HG03469 (cell line): ENCODE results near the gene LPCAT1.
"Not testable (repeated sequence)": the region's sequence is repeated elsewhere in the genome, so short reads cannot be mapped to it uniquely, and the experiment has no call there.

ENCODE experiments used
- ATAC-seq: cut with Tn5 transposase; IDR thresholded peaks from one replicate; pipeline ENCODE4 v1.9.1; 2021; ENCODE audit warnings: mild to moderate bottlenecking, moderate library complexity, moderate number of reproducible peaks; ENCODE audit not compliant: unreplicated experiment

Gene LPCAT1

GRCh38 chr5:1481266-1481958 lies 42.3 kb downstream of the LPCAT1 start:
- ATAC-seq: no peak

GRCh38 chr5:1480806-1481205 lies 43.0 kb downstream of the LPCAT1 start:
- no peak for ATAC-seq

GRCh38 chr5:1480217-1480616 lies 43.5 kb downstream of the LPCAT1 start:
- no peak for ATAC-seq

DNA sequence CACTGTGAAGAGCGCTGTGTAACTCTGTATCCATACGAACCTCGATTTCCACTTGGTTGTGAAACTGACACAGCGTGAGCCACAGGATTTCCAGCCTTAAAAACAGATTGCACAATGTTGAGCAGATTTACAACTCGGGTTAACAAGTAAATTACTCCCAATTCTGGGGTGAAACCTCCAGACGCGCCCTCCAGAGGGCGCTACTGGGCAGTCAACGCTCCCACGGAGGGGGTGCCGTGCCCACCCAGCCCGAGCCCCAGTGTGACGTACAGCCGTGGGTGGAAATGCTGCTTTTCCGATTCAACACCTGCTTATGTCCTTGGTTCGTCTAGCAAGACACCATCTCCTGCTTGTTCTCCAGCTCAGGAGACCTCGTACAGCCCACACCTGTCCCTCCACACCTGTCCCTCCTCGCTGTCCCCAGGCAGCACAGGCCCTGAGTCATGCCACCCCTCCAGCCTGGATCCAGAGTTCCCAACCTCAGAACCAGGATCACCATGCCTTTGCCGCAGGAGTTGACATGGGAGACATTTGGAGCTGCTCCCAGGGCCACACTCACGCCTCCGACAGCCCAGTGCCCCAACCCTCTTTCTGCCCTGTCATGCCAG lies 44.1 kb downstream of the LPCAT1 start:
- no peak for ATAC-seq

DNA sequence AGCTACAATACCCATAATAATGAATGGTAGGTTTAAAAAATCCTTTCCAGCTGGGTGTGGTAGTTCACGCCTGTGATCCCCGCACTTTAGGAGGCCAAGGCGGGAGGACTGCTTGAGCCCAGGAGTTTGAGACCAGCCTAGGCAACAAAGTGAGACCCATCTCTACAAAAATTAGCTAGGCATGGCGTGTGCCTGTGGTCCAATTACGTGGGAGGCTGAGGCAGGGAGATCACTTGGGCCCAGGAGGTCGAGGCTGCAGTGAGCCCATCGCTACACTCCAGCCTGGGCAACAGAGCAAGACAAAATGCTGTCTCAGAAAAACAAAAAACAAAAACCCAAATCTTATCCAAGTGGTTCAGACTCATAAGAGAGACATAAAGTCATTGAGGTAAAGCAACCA lies 44.7 kb downstream of the LPCAT1 start:
- ATAC-seq: no peak

DNA sequence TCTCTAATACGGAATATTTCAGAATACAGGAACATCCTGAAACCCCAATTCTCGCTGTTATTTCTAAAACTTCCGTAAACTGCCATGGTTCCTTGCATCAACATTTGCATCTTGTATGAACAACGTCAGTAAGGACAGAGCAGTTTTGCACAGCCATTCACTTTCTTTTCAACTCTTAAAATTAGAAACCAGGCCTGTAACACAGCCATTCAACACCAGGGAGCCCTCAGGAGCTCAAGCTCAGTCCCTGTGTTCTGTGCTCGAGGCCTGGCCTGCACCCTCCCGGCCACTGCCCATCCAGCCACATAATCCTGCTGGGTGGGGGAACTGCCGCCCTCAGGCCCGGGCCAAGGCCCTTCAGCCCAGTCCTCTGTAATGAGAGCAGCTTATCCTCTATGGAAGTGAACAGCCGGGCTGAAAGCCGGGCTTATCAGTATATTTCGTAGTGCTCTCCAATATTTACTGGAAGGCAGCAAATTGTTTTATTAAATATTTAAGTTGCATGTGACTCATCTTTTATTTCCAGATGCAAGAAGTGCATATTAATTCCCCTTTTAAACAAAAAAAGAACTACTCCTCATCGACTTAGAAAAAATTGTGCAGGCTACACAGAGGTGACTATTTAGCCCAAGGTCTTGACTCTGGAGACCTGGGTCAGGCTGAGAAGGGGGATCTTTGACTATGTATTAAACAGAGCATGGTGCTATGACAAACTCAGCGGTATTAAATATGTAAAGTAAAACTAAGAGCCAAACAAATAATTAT lies 45.3 kb downstream of the LPCAT1 start:
- no peak for ATAC-seq

DNA sequence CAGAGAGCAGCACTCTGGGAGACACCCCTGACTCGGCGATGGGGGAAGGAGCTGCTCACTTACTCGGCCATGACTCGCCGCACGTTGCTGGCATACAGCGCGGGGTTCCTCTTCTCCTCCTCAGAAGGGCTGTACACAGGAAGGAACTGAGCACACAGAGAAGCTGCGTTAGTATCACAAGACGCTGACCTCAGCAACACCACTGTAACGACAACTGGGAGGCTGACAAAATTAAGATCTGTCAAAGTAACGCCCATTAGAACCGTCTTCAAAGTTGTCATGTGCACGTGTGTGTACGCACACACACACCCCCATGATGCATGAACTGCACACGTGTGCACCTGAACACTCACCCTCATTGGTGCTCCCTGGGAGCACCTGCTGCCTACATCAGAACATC lies 46.4 kb downstream of the LPCAT1 start:
- no peak for ATAC-seq

GRCh38 chr5:1476967-1477310 lies 46.8 kb downstream of the LPCAT1 start:
- ATAC-seq: no peak

GRCh38 chr5:1476181-1476966 lies 47.4 kb downstream of the LPCAT1 start:
- ATAC-seq: no peak

- ATAC-seq: not testable (repeated sequence)
Observed at GRCh38 chr5:1475544-1475900, 48.2 kb downstream of the LPCAT1 start.

- no peak for ATAC-seq
Observed at GRCh38 chr5:1474866-1475543, 48.8 kb downstream of the LPCAT1 start.

DNA sequence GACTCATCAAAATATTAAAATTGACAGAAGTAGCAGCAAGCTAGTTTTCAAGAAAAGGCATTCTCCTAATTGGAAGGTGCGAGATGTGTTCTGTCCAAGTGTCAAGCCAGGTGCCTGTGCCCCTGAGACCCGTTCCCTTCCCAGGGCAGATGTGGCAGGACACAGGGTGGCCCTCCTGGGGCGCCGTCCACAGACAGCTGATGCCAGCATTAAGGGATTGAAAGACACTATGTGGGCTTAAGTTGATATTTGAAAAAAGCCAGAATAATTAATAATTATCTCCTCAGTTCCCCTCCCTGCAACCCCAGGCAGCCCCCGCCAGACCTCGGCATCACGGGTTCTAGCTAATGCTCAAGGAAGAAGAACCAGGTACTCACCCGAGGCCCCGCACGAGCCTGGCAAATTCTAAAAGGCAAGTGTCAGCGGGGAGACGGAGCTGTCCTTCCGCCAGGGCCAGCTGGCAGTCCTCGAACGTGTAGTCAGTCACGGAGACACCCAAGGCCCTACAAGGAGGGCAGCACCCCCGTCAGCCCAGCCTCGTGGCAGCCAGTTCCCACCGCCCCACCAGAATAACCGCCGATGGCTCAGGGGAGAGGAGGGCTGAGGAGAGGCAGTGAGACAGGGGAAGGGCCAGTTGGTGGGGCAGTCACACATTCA lies 49.4 kb downstream of the LPCAT1 start:
- no peak for ATAC-seq

- no peak for ATAC-seq
Observed at GRCh38 chr5:1473746-1474145, 50.0 kb downstream of the LPCAT1 start.

DNA sequence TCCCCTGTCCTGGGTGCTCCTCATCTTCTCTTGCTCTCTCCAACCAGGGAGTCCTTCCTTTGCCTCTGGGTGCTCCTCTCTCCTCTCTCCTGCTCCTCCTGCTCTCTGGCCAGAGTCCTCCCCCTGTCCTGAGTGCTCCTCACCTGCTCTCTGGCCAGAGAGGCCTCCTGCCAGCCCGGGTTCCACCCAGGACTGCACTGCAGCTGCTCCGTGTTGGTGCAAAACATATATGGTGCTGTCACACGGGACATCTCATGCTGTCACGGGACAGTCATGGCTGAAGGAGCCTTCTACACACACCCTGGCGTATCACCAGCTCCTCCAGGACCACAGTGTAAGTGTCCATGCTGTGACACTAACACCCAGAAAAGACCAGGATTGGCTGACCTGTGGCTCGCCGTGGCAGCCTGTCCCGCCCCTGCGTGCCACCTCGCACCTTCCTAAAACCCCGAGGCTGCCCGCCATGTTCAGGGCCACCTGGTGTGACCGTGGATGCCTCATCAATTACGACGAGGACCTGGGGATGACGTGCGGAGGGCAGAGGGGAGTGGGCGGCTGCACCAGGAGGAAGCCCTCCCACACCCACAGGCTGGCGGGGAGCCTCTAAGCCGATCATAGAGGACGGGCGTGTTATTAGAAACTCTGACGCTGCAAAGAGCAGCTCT lies 50.7 kb downstream of the LPCAT1 start:
- no peak for ATAC-seq

DNA sequence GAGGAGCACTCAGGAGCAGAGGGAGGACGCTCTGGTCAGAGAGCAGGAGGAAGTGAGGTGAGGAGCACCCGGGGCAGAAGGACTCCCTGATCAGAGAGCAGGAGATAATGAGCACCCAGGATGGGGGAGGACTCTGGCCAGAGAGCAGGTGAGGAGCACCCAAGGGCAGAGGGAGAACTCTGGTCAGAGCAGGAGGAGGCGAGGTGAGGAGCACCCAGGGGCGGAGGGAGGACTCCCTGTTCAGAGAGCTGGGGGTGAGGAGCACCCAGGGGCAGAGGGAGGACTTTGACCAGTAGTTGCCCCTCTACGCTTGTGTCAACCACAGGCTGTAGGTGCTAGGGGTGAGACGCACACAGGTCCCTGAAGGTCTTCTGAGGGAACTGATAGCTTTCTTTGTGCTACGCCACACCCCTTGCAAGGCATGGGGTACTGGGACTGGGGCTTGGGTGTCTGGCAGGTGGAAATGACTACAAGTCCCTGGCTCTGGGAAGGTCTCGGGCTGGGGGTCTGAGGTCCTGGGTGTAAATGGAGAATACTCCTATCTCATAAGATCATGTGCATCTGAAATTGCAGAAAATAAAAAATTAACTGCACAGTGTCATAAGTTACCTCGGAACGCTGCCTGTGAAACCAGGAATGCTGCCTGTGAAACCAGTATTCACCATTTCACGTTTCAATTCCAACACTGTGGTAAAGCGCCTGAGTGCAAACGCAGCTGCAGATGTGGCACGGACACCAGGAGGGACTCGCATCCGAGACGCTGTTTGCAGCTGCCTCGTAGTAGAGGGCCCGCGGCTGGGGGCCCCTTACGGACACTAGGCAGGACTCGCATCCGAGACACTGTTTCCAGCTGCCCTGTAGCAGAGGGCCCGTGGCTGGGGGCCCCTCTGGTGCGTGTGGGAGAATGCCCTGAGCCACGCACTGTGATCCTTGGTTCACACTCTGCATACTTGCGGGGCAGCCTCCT lies 51.5 kb downstream of the LPCAT1 start:
- no peak for ATAC-seq

DNA sequence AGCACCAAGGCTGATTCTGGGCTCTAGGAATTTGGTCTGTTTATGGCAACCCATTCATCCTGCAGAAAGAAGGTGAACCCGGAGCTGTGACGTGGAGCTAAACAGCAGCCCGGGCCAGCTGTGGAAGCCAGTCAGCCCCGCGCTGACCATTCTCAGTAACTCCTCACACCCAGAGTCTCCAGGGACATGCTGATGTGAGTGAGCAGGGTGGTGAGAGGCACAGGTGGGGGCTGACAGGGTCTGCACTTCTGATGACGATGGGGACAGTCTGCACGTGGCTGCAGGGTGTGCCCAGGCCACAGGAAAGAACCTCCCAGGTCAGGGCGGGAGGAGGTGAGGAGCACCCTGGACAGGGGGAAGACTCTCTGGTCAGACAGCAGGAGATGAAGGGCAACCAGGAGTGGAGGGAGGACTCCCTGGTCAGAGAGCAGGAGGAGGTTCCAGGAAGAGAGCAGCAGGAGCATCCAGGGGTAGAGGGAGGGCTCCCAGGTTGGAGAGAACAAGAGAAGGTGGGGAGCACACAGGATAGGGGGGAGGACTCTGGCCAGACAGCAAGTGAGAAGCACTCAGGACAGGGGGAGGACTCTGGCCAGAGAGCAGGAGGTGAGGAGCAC lies 52.4 kb downstream of the LPCAT1 start:
- no peak for ATAC-seq

DNA sequence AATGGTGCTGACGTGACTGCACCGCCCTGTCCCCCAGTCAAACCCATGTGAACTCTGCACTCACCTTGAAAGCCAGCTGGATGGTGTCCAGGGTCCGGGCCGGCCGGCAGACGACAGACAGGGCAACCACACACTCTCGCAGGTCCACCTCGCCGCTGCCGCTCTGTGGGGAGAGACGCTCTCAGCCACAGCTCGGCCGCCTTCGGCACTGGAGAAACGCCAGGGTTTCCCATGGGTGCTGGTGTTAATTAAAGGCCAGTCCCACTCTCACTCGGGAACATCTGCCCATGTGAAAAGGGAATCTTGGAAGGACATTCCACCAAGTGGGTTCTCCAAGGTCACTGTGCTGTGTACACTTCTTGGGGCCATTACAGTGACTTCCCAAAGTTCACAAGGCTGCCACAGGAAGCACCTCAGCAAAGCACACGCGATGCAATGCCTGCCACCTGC lies 53.0 kb downstream of the LPCAT1 start:
- no peak for ATAC-seq
